Lower leg skin (tissue), 4 donors: ENCODE measurements around the gene HERC2. TPM values are rescaled to one million over a fixed set of nuclear protein-coding genes. Genes with fewer than 3 reads are reported as not detected.
A peak's percentile ranks its signal among the peaks of the same experiment; 100 is the strongest.
"Not testable (repeated sequence)": the region's sequence is repeated elsewhere in the genome, so short reads cannot be mapped to it uniquely, and the experiment has no call there.

Experiments used
- DNase-seq, 2 donors: peaks; one replicate each; pipeline ENCODE4 v3.0.0-alpha.2; 2019; ENCODE audit warnings: low spot score in 2 of 2
- H3K4me3 ChIP-seq: fragments of 200-600 bp; sonication (generic); 2 replicates; pipeline ENCODE4 v1.5.1; 2017; ENCODE audit warnings: mild to moderate bottlenecking, low read depth; ENCODE audit not compliant: poor library complexity, severe bottlenecking
- CTCF ChIP-seq, 3 donors: fragments of 450-650 bp; IDR thresholded peaks; one replicate each; pipeline ENCODE4 v1.5.1; 2016; ENCODE audit warnings: antibody characterized with exemption in 3 of 3, mild to moderate bottlenecking in 3 of 3, moderate library complexity in 2 of 3
- POLR2A ChIP-seq, 2 donors: fragments of 450-650 bp; IDR thresholded peaks; one replicate each; pipeline ENCODE4 v1.6.1; 2016 to 2017; ENCODE audit warnings: antibody characterized with exemption in 2 of 2, mild to moderate bottlenecking in 1 of 2, moderate library complexity in 1 of 2
- WGBS, 2 donors: methylation state at CpG; one replicate each; pipeline ENCODE4 v1.1.5; 2018; 5-methylcytosine and 5-hydroxymethylcytosine counted together
- intact Hi-C: fragments of 100-400 bp; cut with DNase I; formaldehyde crosslinking; loops from one replicate; pipeline ENCODE4 v1.15.0; 2023; ENCODE audit warnings: low total_unique reads
- total RNA-seq, 4 donors: library from RNA; depleted of rRNA; stranded (reverse); fragments of >200 nt; gene quantifications; one replicate each; pipeline ENCODE4 v1.1.0, GENCODE V29; 2016

HERC2 gene
- total RNA-seq, 4 donors from 2014 or later = 33.3 to 57.0 (median 48.4) TPM

GRCh38 chr15:28228096-28228495 is 93.9 kb downstream of the HERC2 start:
- 95 to 98% methylated on average over 18 of the region's 18 CpGs for WGBS, 2 donors
- no peak for DNase-seq
- intact Hi-C loops = no loop called here
- no peak overlapping the region for H3K4me3 ChIP-seq
- TF ChIP-seq CTCF (IDR thresholded peaks at IDR 0.05) (no peak), POLR2A (IDR thresholded peaks at IDR 0.05) (no peak)

GRCh38 chr15:28227303-28227702 is 94.7 kb downstream of the HERC2 start:
- whole genome bisulfite sequencing, 2 donors = 48 to 62% methylated on average over 1 of the region's 1 CpG
- DNase-seq, H3K4me3 ChIP-seq, intact Hi-C loops: not testable (repeated sequence)

- WGBS, 2 donors = 35 to 63% methylated on average over 7 of the region's 7 CpGs
- DNase-seq = peak in 1 of 2 donors; percentile 35
Measured at GRCh38 chr15:28222612-28223011, 99.4 kb downstream of the HERC2 start.

GRCh38 chr15:28221696-28222095 is 100.3 kb downstream of the HERC2 start:
- intact Hi-C loops, DNase-seq: not testable (repeated sequence)

More at GRCh38 chr15:28222612-28223011, 99.4 kb downstream of the HERC2 start:
- H3K4me3 ChIP-seq, intact Hi-C loops: not testable (repeated sequence)

GRCh38 chr15:28219116-28219515 is 102.9 kb downstream of the HERC2 start:
- H3K4me3 ChIP-seq = no peak overlapping the region
- TF ChIP-seq CTCF (IDR thresholded peaks at IDR 0.05) = no peak
- TF ChIP-seq POLR2A (IDR thresholded peaks at IDR 0.05) = no peak
- whole genome bisulfite sequencing, 2 donors = 92 to 93% methylated on average over 10 of the region's 10 CpGs
- no peak for DNase-seq
- intact Hi-C loops = no loop called here

More at GRCh38 chr15:28221696-28222095, 100.3 kb downstream of the HERC2 start:
- H3K4me3 ChIP-seq = not testable (repeated sequence)
- WGBS, 2 donors = 83 to 90% methylated on average over 2 to 4 of the region's 4 CpGs

GRCh38 chr15:28216946-28217546 is 104.9 kb downstream of the HERC2 start:
- DNase-seq, intact Hi-C loops, H3K4me3 ChIP-seq: not testable (repeated sequence)
- WGBS, 2 donors = 93 to 97% methylated on average over 14 of the region's 14 CpGs

- DNase-seq, intact Hi-C loops, H3K4me3 ChIP-seq: not testable (repeated sequence)
- WGBS, 2 donors = 72 to 94% methylated on average over 11 to 14 of the region's 14 CpGs
Measured at GRCh38 chr15:28215521-28215920, 106.5 kb downstream of the HERC2 start.

- WGBS, 2 donors = 95 to 96% methylated on average over 29 to 39 of the region's 39 CpGs
- intact Hi-C loops, DNase-seq, H3K4me3 ChIP-seq: not testable (repeated sequence)
Measured at GRCh38 chr15:28214006-28214790, 107.8 kb downstream of the HERC2 start.

- intact Hi-C loops, H3K4me3 ChIP-seq, DNase-seq: not testable (repeated sequence)
- 88 to 92% methylated on average over 5 of the region's 8 CpGs for WGBS, 2 donors
Measured at GRCh38 chr15:28213393-28213792, 108.6 kb downstream of the HERC2 start.
